Measurements from ENCODE around the gene RNF14. TPM values are rescaled to one million over a fixed set of nuclear protein-coding genes. Genes with fewer than 3 reads are reported as not detected.

RNF14 gene, protein sequence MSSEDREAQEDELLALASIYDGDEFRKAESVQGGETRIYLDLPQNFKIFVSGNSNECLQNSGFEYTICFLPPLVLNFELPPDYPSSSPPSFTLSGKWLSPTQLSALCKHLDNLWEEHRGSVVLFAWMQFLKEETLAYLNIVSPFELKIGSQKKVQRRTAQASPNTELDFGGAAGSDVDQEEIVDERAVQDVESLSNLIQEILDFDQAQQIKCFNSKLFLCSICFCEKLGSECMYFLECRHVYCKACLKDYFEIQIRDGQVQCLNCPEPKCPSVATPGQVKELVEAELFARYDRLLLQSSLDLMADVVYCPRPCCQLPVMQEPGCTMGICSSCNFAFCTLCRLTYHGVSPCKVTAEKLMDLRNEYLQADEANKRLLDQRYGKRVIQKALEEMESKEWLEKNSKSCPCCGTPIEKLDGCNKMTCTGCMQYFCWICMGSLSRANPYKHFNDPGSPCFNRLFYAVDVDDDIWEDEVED
- total RNA-seq, result 71.6 and 72.6 TPM in 2 replicates

DNA sequence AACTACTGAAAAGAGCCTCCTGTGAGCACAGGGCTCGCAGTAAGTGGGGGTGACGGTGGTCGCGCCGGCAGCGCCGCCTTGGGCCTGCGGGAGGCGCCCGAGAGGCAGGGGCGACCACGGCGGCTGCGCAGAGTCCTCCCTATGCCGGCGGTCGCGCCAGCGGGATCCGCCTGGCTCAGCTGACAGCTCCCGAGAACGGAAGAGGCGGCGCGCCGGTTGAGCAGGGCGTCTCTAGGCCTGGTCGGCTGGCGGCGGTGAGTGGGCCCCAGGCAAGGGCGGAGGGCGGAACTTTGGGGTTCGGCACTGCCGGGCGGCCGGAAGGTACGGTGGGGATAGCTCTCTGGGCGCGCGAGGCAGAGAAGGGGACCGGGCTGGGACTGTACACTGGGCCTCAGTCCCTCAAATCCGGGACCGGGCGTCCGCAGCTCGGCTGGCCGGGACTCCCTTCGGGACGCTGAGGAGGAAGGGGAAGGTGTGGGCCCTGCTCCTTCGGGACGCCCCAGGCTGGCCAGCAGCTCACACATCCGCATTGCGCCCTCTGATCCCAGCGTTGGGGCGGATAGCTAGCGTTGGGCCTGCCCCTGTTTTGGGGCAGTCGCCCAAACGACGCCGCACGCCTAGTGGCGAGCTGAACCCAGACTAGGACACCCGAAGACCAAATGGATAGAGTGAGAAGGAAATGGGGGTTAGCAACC lies at the start of gene RNF14:
TSS of gene RNF14 (plus strand) at position 192 of the 695 bp plus-strand sequence. CDS start 4,484 bp downstream, outside the sequence.

DNA sequence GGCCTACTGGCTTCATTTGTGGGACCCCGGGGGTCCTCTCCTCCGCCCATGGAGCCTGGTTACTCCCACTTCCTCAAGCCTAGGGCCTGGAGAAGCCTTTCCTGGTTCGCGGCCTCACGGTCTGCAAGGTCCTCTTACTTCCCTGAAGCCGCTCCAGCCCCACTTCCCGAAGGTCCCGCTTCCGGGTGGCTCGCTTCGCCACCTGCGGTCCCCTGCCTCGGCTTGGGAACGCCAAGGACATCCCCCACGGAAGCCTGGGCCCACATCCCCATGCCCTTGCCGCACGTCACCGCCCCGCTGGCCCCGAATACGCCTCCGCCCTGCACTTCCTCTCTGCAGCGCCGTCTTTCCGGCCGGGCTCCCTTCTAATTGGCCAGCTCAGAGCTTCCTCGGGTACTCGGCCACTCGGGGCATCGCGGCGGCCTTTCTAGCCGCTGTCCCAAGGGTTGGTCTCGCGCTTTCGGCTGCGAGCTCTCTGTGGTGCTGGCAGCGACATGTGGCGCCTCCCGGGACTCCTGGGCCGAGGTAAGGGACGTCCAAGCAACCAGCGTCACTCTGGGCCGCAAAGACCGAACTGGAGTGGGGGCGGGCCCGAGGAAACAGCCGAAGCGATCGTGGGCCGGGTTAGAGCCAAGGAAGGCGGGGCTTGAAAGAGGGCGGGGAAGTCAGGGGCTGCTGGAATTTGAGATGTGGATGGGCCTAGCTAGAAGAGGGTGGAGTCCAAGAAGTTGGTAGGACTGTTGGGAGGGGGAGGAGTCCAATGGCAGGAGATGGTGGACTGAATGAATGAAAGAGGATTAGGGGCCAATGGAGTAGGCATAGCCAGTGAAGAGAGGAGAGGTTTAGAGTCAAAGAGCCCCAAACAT lies 45.2 kb upstream of the RNF14 start, which contains the start of gene DELE1:
TSS of gene DELE1 (plus strand) at position 424 of the 866 bp plus-strand sequence. CDS start at position 495, 71 bp downstream.

DNA sequence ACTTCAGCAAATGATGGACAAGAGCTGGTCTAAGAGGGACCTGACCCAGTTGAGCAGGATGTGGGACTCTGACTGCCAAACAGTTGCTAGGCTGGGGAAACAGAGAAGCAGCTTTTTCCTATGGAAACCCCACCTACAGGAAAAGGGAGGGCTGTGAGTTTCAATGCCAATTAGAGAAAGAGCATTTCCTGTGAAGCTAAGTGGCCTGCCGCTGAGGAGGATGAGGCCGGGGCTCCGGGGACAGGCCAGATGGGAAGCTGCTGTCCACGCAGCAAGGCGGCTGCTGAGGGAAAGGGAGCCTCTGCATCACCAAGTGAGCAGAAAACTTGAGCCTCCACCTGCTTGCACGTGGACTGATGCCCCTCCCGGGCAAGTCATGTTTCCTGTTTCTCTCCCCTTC lies 10.8 kb upstream of the RNF14 start, which contains the start of gene PCDH12:
TSS of gene PCDH12 (minus strand) at position 90 of the 400 bp plus-strand sequence. CDS start 351 bp downstream, outside the sequence.

DNA sequence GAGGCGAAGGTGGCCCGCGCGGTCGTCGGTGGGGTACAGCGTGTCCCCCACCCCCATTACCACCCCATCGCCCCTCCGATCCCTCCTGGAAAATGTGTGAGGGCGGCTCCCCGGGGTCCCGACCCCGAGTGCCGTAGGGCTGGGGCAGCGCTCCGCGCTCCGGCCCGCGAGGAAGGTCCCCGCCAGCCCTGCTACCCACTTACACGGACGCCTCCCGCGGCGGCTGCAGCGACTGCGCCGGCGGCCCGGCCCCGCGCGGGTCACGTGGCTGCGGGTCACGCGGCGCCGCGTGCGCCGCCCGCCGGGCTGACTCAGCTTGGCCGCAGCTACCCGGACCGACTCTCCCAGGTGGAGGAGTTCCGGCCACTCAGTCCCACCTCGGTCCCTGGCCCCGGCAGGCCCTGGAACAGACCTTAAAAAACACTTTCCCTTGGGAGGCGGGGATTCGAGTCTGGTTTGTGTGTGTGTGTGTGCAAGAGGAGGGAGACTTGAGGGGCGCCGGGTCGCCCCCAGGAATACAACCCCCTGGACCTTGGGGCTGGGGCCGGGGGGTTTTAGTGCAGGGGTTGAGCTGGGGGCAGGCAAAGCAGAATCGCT lies 44.0 kb downstream of the RNF14 start, which contains the start of gene GNPDA1:
TSS of gene GNPDA1 (minus strand) at position 236 of the 597 bp plus-strand sequence. CDS start 992 bp downstream, outside the sequence.

Other genes with a start within 250 kb of the RNF14 start
- 0.33 and 0.58 TPM in 2 replicates for gene PCDH1, start 90.7 kb upstream of the RNF14 start, total RNA-seq
- 49.8 and 54.3 TPM in 2 replicates for gene DELE1, start 45.2 kb upstream of the RNF14 start, total RNA-seq
- gene PCDH12, start 10.9 kb upstream of the RNF14 start, total RNA-seq, result 0.15 and 0.17 TPM in 2 replicates
- gene GNPDA1, start 43.9 kb downstream of the RNF14 start, total RNA-seq, result 81.4 and 172 TPM in 2 replicates
- gene NDFIP1, start 139.7 kb downstream of the RNF14 start, total RNA-seq, result 107 and 127 TPM in 2 replicates

Data from smooth muscle cell of trachea (primary cell).